ENCODE data around the gene TOR1AIP1. TPM values are rescaled to one million over a fixed set of nuclear protein-coding genes. Genes with fewer than 3 reads are reported as not detected.

TOR1AIP1 gene
- total and polyA plus RNA-seq, 2 donors, result 85.9 to 104 TPM

DNA sequence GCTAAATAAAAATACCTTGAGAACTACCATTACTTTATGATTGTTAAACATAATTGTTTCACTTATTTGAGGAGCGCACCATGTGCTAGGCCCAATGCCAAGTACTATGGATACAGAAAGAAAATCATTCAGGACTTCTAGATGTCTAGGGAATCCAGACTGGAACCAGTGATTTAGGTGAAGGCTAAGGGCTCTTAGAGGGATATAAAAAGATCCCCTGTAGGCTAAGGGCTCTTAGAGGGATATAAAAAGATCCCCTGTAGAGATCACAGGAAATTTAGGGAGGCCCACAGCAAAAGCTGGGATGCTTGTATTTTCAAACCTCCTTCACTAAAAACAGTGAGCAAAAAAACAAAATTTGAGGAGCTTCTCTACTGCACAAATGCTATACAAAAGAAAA, 11.2 kb upstream of the TOR1AIP1 start:
- peaks cover 2% of the 10 kb centered on the region for H3K36me3 ChIP-seq (ENCODE audit: insufficient read depth)
- no peak overlapping the region for H3K4me3 ChIP-seq (ENCODE audit: low read depth, low read length)
- no peaks in the 10 kb centered on the region for H3K4me1 ChIP-seq (ENCODE audit: insufficient read depth)
- H3K27ac ChIP-seq (ENCODE audit: low read depth), result no peak overlapping the region
- DNase-seq (ENCODE audit: extremely low spot score), result no peak
- WGBS, result 93% methylated on average over 1 of the region's 1 CpG

DNA sequence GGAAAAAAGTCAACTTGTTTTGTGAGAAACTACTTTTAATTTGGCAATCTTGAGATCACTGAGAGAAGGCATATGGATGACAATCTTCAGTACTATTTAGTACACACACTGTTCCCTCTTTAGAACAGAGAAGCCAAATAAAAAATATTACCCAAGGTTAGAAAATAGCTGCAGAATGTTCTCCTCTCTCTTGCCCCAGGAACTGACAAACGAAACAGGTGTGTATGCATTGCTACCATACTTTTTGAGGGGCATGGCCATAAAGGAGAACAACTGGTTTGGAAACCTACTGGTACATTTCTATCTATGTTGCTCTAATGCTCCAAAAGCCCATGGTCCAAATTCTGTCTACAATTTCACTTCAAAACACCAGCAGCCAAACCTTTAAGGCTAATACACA, 10.1 kb upstream of the TOR1AIP1 start:
- Histone ChIP-seq H3K36me3 (ENCODE audit: insufficient read depth) (peaks cover 2% of the 10 kb centered on the region), H3K27ac (ENCODE audit: low read depth) (no peak overlapping the region), H3K4me1 (ENCODE audit: insufficient read depth) (no peaks in the 10 kb centered on the region), H3K4me3 (ENCODE audit: low read depth, low read length) (no peak overlapping the region)
- no peak for DNase-seq (ENCODE audit: extremely low spot score)
- 64% methylated on average over 1 of the region's 1 CpG for WGBS

- peaks cover 2% of the 10 kb centered on the region for H3K36me3 ChIP-seq (ENCODE audit: insufficient read depth)
- H3K4me1 ChIP-seq (ENCODE audit: insufficient read depth), result no peaks in the 10 kb centered on the region
- DNase-seq (ENCODE audit: extremely low spot score), result no peak
- no peak overlapping the region for H3K27ac ChIP-seq (ENCODE audit: low read depth)
- WGBS, result 86% methylated on average over 5 of the region's 5 CpGs
- H3K4me3 ChIP-seq (ENCODE audit: low read depth, low read length), result no peak overlapping the region
These were observed 9.5 kb upstream of the TOR1AIP1 start for GRCh38 chr1:179872558-179872957.

- WGBS, result 90% methylated on average over 2 of the region's 2 CpGs
- H3K4me1 ChIP-seq (ENCODE audit: insufficient read depth), result peaks cover 1% of the 10 kb centered on the region
- no peak overlapping the region for H3K27ac ChIP-seq (ENCODE audit: low read depth)
- peaks cover 2% of the 10 kb centered on the region for H3K36me3 ChIP-seq (ENCODE audit: insufficient read depth)
- no peak overlapping the region for H3K4me3 ChIP-seq (ENCODE audit: low read depth, low read length)
- DNase-seq (ENCODE audit: extremely low spot score), result no peak
These were observed 8.6 kb upstream of the TOR1AIP1 start for GRCh38 chr1:179873438-179873851.

- no peak overlapping the region for H3K27ac ChIP-seq (ENCODE audit: low read depth)
- peaks cover 1% of the 10 kb centered on the region for H3K4me1 ChIP-seq (ENCODE audit: insufficient read depth)
- DNase-seq (ENCODE audit: extremely low spot score), result no peak
- WGBS, result 79% methylated on average over 4 of the region's 4 CpGs
- H3K36me3 ChIP-seq (ENCODE audit: insufficient read depth), result peaks cover 2% of the 10 kb centered on the region
- H3K4me3 ChIP-seq (ENCODE audit: low read depth, low read length), result no peak overlapping the region
These were observed 6.3 kb upstream of the TOR1AIP1 start for GRCh38 chr1:179875596-179876299.

DNA sequence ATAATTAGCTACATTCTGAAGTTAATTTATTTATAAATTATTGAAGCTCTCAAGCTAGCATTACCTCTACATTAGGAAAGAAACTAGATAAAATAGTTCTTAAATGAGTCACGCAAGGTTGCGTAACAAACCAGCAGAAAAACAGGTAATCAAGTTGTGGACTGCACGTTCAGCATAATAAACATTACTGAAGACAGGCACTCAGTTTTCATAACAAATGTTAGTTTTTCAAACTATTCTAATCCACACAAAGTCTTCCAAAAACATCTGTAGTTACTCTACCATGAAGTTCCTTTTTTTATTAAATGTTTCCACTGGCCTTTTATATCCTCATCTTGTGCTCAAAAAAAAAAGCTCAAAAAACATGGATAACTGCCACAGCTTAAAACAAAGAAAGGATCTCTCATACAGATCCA, 5.8 kb upstream of the TOR1AIP1 start:
- no peaks in the 10 kb centered on the region for H3K36me3 ChIP-seq (ENCODE audit: insufficient read depth)
- peaks cover 1% of the 10 kb centered on the region for H3K4me1 ChIP-seq (ENCODE audit: insufficient read depth)
- no peak overlapping the region for H3K4me3 ChIP-seq (ENCODE audit: low read depth, low read length)
- 50% methylated on average over 3 of the region's 3 CpGs for WGBS
- no peak for DNase-seq (ENCODE audit: extremely low spot score)
- peak overlapping the region; percentile 32 for H3K27ac ChIP-seq (ENCODE audit: low read depth)

- 5% methylated on average over 31 of the region's 31 CpGs for WGBS
These were observed 4.4 kb upstream of the TOR1AIP1 start, which contains the start of gene TOR1AIP2 for GRCh38 chr1:179877586-179878265. TSS of gene TOR1AIP2 (minus strand) at chr1:179877803. CDS start at chr1:179852665, 25,138 bp downstream.

DNA sequence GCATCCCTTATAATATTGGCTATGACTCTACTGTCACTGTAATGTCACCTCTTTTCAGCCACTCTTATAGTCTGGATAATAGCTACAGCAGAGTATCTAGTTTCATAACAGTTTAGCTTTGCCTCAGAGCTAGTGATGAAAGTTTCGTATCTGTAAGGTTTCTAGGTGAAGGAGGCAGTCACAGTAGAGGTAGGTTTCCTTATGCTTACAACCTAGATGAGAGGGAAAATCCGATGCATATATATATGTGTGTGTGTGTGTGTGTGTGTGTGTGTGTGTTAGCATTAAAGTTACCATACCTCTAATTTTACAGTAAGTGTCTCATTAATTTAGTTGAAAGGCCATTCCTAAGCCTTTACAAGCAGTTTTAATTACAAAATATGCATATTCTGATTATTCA, 2.3 kb upstream of the TOR1AIP1 start:
- 86% methylated on average over 2 of the region's 2 CpGs for WGBS
- Histone ChIP-seq H3K4me1 (ENCODE audit: insufficient read depth) (peaks cover 1% of the 10 kb centered on the region), H3K4me3 (ENCODE audit: low read depth, low read length) (no peak overlapping the region), H3K27ac (ENCODE audit: low read depth) (no peak overlapping the region), H3K36me3 (ENCODE audit: insufficient read depth) (no peaks in the 10 kb centered on the region)
- no peak for DNase-seq (ENCODE audit: extremely low spot score)

More at GRCh38 chr1:179877586-179878265, 4.4 kb upstream of the TOR1AIP1 start, which contains the start of gene TOR1AIP2:
- H3K36me3 ChIP-seq (ENCODE audit: insufficient read depth), result no peaks in the 10 kb centered on the region
- peak; percentile 78 for DNase-seq (ENCODE audit: extremely low spot score)
- peaks cover 1% of the 10 kb centered on the region for H3K4me1 ChIP-seq (ENCODE audit: insufficient read depth)
- H3K4me3 ChIP-seq (ENCODE audit: low read depth, low read length), result peak within 1 kb of the TSS; percentile 81
- peak within 1 kb of the TSS; percentile 38 for H3K27ac ChIP-seq (ENCODE audit: low read depth)

DNA sequence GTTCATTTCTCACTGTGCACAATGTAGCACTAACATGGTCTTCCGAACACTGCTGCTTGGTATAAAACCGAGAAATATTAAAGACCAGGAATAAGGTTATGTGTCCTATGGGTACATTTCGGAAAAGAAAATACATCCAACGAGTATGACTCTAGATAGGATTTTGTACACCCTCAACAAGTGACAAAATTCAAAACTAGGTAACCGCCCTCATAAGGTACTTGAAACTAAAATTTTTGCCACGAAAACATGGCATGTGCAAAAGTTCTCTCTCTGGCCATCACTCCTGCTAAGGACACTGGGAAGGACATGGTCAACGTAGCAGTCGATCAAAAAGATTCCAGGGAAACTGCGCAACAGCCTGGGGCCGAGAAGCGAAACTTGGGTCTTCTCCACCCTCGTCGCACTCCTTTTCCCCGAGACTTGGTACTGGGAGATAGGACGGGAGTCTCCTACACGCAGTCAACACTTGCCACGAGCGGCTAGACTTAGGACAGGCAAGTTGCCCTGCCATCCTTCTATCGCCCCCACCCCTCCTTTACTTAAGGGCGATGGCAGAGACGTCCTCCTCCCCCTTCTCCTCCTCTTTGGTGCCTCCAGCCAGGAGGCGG, 338 bp upstream of the TOR1AIP1 start:
- DNase-seq (ENCODE audit: extremely low spot score), result peak; percentile 89
- H3K4me3 ChIP-seq (ENCODE audit: low read depth, low read length), result peak overlapping the region; percentile 74
- H3K4me1 ChIP-seq (ENCODE audit: insufficient read depth), result peaks cover 1% of the 10 kb centered on the region
- H3K27ac ChIP-seq (ENCODE audit: low read depth), result peak overlapping the region; percentile 100
- under 1% methylated on average over 22 of the region's 22 CpGs for WGBS
- H3K36me3 ChIP-seq (ENCODE audit: insufficient read depth), result no peaks in the 10 kb centered on the region

GRCh38 chr1:179883040-179883744, 1.1 kb downstream of the TOR1AIP1 start:
- peak overlapping the region; percentile 83 for H3K27ac ChIP-seq (ENCODE audit: low read depth)
- no peaks in the 10 kb centered on the region for H3K4me1 ChIP-seq (ENCODE audit: insufficient read depth)
- DNase-seq (ENCODE audit: extremely low spot score), result no peak
- peak overlapping the region; percentile 74 for H3K4me3 ChIP-seq (ENCODE audit: low read depth, low read length)
- under 1% methylated on average over 26 of the region's 26 CpGs for WGBS
- no peaks in the 10 kb centered on the region for H3K36me3 ChIP-seq (ENCODE audit: insufficient read depth)

DNA sequence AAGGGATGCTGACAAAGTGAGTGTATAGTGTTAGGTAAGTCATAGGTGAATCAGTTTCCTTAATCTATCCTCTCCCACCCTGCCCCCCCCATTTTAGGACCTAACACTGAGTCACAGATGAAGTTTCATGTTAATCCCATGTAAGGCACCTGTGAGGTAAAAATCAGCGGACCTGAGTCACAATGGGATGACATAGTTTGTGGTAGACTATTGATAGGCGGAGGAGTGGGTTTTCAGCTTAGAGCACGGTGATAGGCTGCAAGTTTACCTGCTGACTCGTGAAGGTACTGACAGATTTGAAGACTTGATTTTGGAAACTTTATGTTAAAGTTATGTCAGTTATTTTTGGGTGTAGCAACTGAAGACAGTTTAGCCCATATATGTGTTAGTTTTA, 1.7 kb downstream of the TOR1AIP1 start:
- DNase-seq (ENCODE audit: extremely low spot score), result no peak
- 19% methylated on average over 4 of the region's 4 CpGs for WGBS
- no peaks in the 10 kb centered on the region for H3K4me1 ChIP-seq (ENCODE audit: insufficient read depth)
- H3K27ac ChIP-seq (ENCODE audit: low read depth), result no peak overlapping the region
- no peaks in the 10 kb centered on the region for H3K36me3 ChIP-seq (ENCODE audit: insufficient read depth)
- peak overlapping the region; percentile 74 for H3K4me3 ChIP-seq (ENCODE audit: low read depth, low read length)

GRCh38 chr1:179888071-179888470, 6.0 kb downstream of the TOR1AIP1 start:
- no peak overlapping the region for H3K4me3 ChIP-seq (ENCODE audit: low read depth, low read length)
- no peak for DNase-seq (ENCODE audit: extremely low spot score)
- WGBS, result 54% methylated on average over 2 of the region's 2 CpGs
- no peaks in the 10 kb centered on the region for H3K4me1 ChIP-seq (ENCODE audit: insufficient read depth)
- H3K36me3 ChIP-seq (ENCODE audit: insufficient read depth), result peaks cover 4% of the 10 kb centered on the region
- peak overlapping the region; percentile 10 for H3K27ac ChIP-seq (ENCODE audit: low read depth)

- WGBS, result 75% methylated on average over 4 of the region's 4 CpGs
These were observed 7.5 kb downstream of the TOR1AIP1 start for GRCh38 chr1:179889589-179889988.

More at GRCh38 chr1:179889589-179889988, 7.5 kb downstream of the TOR1AIP1 start:
- Histone ChIP-seq H3K36me3 (ENCODE audit: insufficient read depth) (peaks cover 8% of the 10 kb centered on the region), H3K4me3 (ENCODE audit: low read depth, low read length) (no peak overlapping the region), H3K4me1 (ENCODE audit: insufficient read depth) (no peaks in the 10 kb centered on the region), H3K27ac (ENCODE audit: low read depth) (no peak overlapping the region)
- DNase-seq (ENCODE audit: extremely low spot score), result no peak
